PC-9 (cell line): ENCODE data around the gene RETREG2.

Source experiments
- CTCF ChIP-seq: fragments of 200-600 bp; sonication (generic); conservative IDR thresholded peaks from 2 replicates; pipeline ENCODE4 v1.6.1; 2017; ENCODE audit warnings: mixed run types, antibody characterized with exemption, mild to moderate bottlenecking, moderate library complexity
- EZH2 ChIP-seq: fragments of 200-600 bp; sonication (generic); IDR thresholded peaks from 2 replicates; pipeline ENCODE4 v1.8.0; 2017; ENCODE audit warnings: antibody characterized with exemption, low read depth

DNA sequence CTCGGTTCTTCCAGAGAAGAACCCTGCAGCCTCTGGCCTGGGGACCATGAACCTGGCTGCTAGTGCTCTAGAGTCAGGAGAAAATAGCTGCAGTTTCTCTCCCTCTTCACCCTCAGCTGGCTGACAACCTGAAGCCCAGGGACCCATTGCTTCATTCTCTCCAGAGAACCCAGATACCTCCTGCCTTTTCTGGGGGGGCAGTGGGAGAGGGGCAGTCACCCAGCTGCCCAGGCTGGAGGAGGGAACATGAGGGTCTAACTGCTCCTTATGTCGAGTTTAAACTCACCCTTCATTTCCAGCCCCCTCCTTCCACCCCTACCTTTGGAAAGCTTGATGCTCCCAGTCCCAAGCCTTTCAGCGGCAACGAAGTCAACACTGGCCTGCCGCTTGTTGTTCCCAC, 20.9 kb downstream of the RETREG2 start:
- TF ChIP-seq CTCF (no peak), EZH2 (no peak)
